ENCODE data around the gene OCSTAMP.

The OCSTAMP gene

GRCh38 chr20:46509523-46509922 lies 40.9 kb downstream of the OCSTAMP start:
- no peak for DNase-seq

DNA sequence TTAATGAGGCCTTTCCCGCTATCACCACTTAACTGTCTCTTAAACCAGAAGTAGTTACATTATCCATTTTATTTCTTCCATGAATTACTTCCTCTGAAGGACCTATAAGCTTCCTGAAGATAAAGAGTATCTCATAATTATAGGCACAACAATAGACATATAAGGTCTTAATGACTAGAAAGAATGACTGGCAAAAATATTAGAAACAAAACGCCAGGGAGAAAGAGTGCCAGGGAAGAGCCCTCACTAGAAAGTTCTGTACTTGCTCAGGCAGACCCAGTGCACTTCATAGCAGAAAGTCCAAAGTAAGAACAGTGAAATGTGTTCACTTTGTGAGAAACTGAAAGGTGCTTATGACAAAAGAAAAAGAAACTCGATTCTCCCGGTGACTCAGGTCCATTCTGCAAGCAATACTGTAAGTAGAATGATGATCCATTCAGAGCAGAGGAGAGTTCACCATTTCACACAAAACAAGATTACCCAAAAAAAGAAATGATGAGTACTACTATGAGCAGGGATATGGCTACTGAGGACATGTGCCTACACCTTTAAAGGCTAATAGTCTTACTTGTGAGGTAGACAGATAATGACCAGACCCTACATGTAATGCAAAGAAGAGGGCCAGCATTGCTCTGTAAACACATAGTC lies 42.6 kb downstream of the OCSTAMP start:
- no peak for DNase-seq

- DNase-seq: no peak
Measured at GRCh38 chr20:46505506-46505905, 44.9 kb downstream of the OCSTAMP start.

- DNase-seq: no peak
Measured at GRCh38 chr20:46501961-46502360, 48.5 kb downstream of the OCSTAMP start.

GRCh38 chr20:46501337-46501942 lies 49.0 kb downstream of the OCSTAMP start:
- DNase-seq: no peak

- DNase-seq: no peak
Measured at GRCh38 chr20:46494077-46494476, 56.4 kb downstream of the OCSTAMP start.

- no peak for DNase-seq
Measured at GRCh38 chr20:46491354-46491753, 59.1 kb downstream of the OCSTAMP start.
